ENCODE results near the gene PINLYP.

The PINLYP gene

DNA sequence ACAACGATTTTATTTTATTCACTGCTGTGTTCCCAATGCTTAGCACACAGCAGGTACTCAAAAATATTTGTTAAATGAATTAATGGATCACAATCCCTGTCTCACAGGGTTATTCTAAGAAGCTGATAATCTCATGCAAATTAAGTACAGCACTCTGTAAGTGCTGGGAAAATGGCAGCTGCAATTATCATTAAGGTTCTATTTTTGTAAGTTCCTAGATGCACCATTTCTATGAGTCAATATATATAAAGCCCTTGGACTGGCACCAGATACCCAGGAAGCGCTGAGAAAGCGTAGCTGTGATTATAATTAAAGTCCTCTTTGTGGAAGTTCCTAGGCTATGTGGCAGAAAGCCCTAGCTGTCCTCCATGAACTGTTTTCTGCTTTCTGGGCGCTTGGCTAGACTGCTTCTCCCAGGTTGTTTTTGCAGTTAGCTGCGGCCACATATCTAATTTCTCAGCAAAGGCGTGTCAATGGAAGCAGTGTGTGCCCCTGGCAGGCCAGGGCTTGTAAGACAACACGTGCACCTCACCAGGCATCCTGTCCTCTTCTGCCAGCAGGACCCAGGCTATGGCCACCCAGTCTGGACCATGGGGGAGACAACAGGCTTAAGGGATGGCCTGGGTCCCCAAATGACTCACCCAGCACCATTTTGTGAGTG lies 31.1 kb downstream of the PINLYP start:
- no peak for DNase-seq (ENCODE audit: low spot score)

DNA sequence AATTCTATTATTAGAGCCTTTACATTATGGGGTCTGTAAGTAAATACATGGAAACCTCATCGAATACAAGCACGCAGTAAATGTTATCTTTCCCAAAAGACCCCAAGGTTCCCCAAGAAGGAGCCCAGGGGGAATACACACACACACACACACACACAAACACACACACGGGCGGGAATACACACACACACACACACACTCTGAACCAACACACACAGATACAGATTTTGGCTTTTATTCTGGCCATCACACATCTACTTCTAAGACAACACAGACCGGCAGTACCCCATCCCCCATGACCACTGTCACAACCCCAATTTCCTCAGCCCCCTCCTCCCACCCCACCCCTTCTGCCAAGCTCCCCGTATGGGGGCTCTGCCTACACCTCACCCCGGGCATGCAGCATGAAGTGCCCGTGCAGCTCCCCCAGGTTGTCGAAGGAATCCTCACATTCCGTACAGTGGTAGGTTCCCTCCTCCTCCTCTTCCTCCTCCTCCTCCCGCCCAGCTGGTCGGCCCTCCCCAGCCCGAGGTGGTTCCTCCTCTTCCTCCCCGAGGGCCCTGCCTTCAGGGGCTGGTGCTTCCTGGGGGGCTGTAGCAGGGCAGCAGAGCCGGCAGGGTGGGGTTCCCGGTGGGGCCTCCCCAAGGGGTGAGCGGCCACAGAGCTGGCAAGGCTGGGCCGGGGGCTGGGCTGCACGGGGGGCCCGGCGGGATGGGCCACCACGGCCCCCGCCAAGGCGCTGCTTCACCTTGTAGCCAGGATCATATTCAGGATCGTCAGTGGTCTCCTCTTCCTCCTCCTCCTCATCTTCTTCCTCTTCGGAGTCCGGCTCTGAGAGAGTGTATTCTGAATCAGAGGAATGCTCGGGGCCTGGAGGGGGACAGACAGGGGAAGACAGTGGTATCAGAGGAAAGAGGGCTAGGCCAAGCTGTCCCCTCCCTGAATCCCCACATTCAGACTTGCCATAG lies 31.9 kb downstream of the PINLYP start:
- no peak for DNase-seq (ENCODE audit: low spot score)

DNA sequence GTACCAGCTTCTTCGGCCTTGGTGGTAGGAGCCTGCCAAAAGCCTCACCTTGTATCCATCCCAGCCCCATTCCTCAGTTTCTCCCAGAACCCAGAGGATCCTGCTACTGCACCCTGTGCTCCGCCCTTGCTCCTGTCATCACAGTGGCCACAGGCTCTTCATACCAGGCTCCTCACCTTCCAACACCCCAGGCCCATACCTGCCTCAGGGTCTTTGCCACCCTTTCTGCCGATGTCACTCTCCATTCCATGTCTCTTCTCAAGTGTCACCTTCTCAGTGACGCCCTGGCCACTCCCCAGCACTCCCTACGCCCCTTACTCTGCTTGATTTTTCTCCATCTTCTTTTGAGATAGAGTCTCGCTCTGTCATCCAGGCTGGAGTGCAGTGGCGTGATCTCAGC lies 34.3 kb downstream of the PINLYP start:
- DNase-seq (ENCODE audit: low spot score) = no peak

DNA sequence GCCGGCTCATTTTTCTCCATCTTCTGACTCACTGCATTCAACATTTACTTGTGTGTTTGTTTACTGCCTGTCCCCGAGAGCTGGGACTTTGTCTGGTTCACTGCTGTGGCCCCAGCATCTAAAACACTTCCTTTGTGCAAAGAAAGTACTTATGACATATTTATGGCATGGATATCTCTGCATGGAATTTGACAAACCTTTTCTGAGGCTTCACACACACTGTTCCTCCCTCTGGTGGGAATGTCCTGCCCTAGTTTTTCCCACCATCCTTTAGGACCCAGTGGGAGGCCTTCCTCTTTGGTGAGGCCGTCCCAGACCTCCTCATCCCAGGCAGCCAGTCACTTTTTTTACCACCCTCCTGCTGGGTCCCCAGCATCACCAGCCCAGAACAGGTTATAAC lies 34.9 kb downstream of the PINLYP start:
- no peak for DNase-seq (ENCODE audit: low spot score)

DNA sequence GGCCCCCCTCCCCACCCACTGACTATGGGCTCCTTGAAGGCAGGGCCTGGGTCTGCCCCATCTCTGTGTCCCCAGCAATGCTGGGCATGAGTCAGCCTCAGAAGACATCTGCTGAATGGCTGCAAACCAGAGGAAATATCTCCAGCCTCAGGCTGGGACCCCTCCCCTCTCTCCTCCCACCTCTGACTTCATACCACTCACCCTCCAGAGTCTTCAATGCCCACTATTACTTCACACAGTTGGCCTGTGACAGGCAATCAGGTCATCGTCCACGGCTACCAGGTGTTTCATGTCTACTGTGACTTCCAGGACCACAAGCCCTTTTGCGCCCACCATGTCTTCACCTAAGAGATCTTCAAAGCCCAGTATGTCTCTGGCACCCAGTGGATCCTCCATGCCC lies 36.2 kb downstream of the PINLYP start, which contains the start of gene SRRM5:
Gene SRRM5 (plus strand): TSS at position 301 of the 400 bp plus-strand sequence. CDS start 34 bp downstream, at position 335.
- no peak for DNase-seq (ENCODE audit: low spot score)

DNA sequence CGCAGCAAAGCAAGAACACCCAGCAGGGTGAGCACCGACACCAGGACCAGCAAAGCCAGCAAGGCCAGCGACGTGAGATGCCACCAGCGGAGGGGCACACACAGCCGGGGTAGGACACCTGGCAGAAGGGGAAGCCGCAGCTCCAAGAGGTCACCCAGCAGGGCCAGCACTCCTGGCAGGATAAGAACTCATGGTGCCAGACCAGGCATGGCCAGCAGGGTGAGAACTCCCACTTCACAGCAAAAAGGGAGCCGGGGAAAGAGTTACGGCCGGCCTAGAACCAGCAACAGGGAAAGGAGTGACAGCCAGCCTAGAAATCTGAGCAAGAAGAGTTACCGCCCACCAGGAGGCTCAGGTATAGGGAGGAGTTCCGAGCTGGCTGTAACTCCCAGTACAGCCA lies 36.8 kb downstream of the PINLYP start:
- no peak for DNase-seq (ENCODE audit: low spot score)

DNA sequence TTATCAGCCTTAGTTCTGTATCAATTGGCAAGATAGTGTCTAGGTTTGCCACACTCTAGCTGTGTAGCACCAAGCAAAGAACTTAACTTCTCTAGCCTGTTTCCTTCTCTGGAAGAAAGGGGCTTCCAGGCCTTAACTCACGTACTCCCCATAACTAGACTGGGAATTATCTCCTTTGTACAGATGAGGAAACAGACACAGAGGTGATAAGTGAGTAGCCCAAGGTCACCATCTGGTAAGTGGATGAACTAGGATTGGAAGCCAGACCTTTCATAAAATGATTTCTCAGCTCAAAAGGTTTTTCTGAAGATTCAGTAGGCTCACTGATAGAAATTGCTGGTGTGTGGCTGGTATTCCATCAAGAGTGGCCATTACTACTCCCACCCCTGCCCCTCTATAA lies 40.7 kb downstream of the PINLYP start:
- no peak for DNase-seq (ENCODE audit: low spot score)

DNA sequence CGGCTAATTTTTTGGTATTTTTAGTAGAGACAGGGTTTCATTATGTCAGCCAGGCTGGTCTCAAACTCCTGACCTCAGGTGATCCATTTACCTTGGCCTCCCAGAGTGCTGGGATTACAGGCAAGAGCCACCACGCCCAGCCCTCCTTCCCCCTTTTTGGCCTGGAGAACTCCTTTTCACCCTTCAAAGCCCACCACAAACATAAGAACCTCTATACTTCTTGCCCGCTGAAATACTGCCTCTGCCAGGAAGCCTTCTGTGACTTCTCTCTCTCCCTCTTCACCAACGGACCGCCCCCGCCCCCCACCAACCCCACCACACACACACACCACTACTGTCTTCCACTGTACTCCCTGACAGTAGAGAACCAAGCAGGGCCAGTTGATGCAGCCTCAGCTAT lies 41.4 kb downstream of the PINLYP start:
- DNase-seq (ENCODE audit: low spot score) = no peak

DNA sequence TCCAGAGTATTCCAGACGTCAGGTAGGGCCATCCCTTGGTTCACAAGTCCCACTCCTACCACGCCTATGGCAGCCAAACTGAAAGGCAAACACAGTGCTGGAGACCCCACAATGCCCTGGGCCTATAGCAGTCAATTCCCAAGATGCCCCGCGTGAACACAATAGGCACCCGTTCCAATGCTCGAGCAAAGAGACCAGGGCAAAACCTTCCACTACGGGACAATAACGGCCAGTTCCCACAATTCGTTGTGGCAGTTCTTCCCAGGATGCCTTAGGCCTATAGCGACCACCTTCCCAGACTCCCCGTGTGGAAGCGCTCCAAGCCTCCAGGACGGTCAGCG lies 43.3 kb downstream of the PINLYP start:
- DNase-seq (ENCODE audit: low spot score) = peak; percentile 34

DNA sequence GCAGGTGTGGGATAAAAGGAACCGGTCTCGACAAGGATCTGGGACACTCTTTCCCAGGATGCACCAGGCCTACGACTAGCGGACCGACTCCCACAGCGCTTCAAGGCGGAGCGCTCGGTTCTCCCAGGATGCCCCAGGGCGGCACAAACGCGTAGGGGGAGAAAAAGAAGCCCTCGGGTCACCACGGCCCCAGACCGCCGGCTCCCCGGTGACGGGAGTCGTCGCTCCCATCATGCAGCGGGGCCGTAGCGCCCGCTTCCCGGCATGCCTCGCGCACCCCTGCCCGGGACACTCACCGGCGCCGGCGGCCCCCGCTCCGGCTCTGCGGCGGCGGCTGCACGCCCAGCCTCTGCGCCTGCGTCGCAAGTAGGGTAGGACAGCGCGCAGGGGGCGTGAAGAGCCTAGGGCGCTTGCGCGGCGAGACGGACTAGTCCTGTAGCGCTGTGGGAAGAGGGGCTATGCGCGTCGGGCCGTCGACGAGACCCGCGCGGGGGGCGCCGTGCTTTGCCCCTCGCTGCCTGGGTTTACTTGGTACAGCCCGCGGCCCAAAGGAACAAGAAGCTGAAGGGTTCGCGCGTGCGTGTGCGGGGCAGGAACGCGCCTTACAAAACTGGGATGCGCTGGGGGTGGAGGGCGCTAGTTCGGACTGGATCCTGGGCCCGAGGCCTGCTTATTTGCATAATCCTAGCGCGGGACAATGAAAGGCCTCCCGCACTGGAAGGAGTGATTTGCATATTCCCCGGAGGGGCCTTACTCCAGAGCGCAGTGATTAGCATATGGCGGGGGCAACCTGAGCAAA lies 43.9 kb downstream of the PINLYP start, which contains the start of gene ZNF428:
Gene ZNF428 (minus strand): TSS at position 368 of the 799 bp plus-strand sequence. CDS start 5,325 bp downstream, outside the sequence.
- DNase-seq (ENCODE audit: low spot score) = peak; percentile 88

DNA sequence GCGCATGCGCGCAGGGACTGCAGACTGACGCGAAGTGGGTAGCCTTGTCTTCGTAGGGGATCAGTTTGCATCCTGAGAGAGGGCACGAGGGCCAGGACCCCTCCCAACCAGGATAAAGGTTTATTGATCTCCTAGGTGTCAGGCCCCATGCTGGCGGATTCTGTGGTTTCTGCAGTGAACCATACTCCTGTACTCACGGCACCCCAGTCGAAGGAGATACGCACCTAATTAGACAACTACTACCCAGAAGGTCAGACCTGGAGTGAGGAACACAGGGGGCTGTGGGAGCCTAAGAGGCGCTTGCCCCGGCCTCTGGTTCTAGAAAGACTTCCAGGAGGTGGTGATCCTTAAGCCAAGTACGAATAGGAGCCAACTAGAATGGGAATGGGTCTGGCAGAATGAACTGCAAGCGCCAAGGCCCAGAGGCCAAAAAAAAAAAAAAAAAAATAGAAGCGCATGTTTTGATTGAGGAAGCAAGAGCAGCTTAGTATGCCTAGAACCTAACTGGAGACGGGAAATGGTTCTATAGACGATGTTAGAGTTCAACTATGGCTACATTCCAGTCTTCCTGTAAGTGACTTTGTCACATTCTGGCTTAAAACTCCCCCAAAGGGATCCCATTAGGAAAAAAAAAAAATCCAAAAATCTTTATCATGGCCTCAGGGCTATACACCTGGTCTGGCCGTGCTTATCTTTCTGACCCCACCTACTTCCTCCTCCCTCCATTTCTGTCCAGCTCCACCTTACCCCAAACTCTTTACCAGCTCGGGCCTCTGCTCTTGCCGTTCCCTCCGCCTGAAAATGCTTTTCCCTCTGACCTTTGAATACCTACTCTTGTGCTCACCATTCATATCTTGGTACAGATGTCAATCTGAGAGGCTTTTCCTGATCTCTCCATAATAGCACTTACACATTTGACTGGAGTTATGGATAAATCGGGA lies 44.7 kb downstream of the PINLYP start:
- DNase-seq (ENCODE audit: low spot score) = no peak

DNA sequence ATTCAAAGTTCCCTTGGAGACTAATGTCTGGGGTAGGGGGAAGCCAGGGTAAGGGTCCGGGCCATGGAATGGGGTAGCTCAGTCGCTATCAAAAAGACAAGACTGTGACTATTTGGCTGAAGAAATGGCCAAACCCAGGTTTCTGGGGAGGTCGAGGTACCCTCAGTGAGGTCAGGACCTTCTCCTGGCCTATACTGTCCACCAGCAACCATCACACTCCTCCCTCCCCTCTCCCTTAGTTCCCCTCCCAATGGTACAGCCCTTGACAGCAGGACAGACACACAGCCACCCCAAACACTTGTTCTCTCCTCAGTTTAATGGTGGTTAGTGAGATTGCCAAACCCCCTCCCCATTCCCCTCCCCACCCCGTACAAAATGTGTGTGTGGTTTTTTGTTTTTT lies 46.5 kb downstream of the PINLYP start:
- DNase-seq (ENCODE audit: low spot score) = no peak

DNA sequence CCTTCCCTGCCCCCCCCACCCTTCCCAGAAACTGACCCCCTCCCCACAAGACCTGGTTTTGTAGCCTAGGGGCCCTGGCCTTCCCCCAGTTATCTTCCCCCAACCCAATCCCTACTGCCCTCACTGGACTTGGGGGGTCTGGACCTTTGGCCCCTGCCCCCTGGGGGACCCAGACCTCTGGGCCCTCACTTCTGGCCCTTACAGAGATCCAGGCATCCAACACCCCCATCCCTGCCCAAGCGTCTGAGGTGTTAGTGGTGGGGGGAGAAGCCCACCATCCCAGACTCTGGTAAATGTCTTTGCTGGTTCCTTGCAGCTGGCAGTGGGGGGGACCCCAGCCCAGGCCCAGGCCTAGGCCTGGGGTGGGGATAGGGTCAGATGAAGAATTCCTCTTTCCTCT lies 47.4 kb downstream of the PINLYP start:
- no peak for DNase-seq (ENCODE audit: low spot score)

DNA sequence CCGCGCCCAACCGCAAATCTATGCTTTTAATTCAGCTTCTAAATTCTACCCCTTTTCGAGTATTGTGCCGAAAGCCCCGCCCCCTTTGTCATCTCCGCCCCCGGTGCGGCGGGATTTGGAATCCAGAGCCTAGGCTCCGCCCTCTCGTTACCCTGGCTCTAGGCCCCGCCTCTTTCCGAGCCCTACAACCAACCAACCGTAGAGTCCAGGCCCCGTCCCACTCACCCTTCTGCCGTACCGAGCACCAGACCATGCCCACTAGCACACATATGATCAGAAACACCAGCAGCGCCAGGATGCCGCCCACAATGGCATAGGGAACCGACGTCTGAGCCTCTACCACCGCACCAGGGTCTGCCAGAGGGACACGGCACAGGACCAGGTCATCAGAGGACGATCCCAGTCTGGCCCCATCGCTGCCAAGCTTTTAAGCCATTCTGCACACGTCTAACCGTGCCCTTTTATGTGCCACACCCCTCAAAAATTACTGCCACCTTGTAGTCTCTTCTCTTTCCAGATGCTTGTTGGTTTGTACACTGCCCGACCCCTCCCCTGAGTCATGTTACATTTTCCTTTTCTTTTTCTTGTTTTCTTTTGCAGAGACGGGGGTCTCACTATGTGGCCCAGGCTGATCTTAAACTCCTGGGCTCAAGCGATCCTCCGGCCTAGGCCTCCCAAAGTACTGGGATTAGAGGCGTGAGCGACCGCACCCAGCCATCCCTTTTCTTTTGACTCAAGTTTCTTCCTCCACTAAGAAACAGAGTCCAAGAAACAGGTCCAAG lies 48.5 kb downstream of the PINLYP start:
- DNase-seq (ENCODE audit: low spot score) = no peak

DNA sequence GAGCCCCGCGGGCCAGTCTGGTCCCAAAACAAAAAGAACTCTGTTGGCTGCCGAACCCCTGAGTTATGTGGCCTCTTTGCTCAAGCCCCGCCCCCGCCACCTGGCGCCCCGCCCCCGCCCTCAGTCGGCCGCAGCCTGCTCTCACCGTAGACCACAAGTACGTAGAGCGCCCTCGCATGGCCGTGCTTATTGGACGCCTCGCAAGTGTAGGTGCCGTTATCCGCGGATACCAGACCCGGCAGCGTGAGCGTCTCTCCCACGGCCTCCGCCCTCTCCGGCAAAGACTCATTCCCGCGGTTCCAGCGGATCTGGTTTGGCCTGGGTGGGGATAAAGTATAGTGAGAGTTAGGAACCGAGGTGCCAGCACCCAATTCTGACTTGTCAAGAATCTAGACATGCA lies 49.3 kb downstream of the PINLYP start:
- peak; percentile 84 for DNase-seq (ENCODE audit: low spot score)

DNA sequence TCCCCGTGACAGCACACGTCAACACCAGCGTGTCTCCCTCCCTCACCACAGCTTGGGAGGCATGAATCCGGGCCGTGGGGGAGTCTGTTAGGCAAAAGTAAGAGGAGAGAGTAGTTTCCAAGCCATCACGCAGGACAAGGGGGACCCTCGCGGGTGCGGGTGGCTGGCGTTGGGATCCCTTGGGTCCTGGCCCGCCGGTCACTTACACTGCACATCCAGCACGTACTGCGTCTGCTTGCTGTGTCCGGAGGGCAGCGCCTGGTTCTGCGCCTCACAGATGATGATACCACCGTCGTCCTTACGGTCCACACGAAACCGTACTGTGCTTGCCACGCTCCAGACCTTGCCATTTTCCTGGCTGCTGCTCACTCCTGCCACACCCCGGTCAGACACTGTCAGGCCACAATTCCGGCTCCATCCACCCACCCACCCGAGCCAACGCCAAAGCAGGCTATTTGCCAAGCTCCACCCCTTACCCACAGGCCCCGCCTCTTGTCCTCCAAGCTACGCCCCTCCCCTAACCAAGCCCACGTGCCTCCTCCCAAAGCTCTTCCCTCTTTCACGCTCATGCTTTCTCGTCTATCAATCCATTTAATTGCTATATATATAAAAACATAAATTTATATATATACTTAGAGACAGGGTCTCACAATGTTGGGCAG lies 50.4 kb downstream of the PINLYP start:
- no peak for DNase-seq (ENCODE audit: low spot score)

DNA sequence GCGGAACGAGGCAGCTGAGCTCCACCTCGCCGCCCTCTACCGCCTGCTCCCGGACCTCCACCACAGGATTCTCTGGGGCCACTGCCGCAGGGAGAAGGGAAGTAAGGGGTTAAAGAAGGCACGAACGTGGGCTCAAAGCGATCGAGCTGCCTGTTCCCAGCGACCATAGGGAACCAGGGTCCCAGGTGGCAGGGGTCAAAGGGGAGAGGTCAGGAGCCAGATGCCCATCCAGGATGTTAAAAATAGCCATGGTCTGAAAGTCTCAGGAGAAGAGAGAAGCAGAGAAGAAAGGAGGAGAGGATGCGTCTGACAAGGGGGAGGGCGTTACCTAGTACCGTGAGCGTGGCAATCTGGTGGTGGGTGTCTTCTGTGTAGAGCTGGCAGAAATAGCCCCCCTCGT lies 51.2 kb downstream of the PINLYP start:
- no peak for DNase-seq (ENCODE audit: low spot score)

DNA sequence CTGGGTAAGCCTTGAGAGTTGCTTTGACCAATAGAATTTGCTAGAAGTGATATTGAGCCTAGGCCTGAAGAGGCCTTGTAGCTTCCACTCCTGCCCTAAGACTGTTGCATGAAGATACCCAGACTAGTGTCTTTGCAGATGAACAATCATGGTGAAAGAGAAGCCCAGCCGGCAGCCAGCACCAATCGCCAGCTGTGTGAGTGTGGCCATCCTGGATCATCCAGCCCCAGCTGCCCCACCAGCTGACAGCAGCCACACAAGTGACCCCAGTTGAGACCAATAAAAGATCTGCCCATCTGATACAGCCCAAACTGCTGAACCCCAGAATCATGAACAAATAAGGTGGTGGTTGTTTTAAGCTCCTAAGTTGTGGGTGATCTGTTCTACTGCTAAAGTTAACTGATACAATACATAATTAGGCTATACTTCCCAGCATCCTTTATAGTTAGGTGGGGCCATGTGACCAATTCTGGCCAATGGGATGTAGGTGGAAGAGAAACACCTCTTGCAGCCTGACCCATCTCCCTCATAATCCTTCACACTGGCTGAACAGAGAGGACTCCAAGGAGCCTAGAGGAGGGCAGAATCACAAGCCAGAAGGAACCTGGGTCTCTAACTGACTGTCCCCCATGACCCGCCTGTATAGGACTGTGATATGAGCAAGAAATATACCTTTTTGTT lies 53.2 kb downstream of the PINLYP start:
- no peak for DNase-seq (ENCODE audit: low spot score)

DNA sequence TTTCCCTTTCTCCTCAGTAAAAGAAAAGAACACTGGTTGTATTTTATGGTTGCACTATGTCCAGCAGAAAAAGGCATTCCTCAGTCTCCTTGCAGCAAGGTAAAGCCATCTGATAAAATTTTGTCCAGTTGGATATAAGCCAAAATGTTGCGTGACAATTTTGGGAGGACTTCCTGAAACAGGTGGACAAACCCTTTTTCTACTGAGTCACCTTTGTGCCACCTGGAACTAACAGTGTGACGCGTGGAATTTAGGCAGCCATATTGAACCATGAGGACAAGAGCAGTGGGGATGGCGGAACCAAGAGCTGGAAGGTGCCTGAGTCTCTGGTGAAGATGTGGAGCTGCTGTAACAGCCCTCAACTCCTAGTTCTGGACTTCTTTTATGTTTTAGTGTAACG lies 55.9 kb downstream of the PINLYP start:
- no peak for DNase-seq (ENCODE audit: low spot score)

Measured in CD4-positive, alpha-beta T cell treated with Interleukin-2 at 100 ng/mL for 4 hours (primary cell).